Body of pancreas (tissue), 4 donors: ENCODE measurements around the gene OR14J1.

Experiments used
- CTCF ChIP-seq, 7 experiments: fragments of 450-650 bp in 4 of 7; fragments of 200-600 bp in 3 of 7; sonication (generic) in 3 of 7; IDR thresholded peaks; one replicate each; pipeline ENCODE4 v1.5.1; 2016 to 2019; ENCODE audit warnings: antibody characterized with exemption in 7 of 7
- POLR2A ChIP-seq, 3 donors: fragments of 450-650 bp; IDR thresholded peaks; one replicate each; pipeline ENCODE4 v1.6.1; 2016; ENCODE audit warnings: antibody characterized with exemption in 3 of 3, mild to moderate bottlenecking in 2 of 3

GRCh38 chr6:29259721-29260120 lies 41.8 kb upstream of the OR14J1 start:
- TF ChIP-seq CTCF (IDR thresholded peaks at IDR 0.05) (no peak), POLR2A (IDR thresholded peaks at IDR 0.05) (no peak)
